Suppressor macrophage (primary cell): ENCODE data around the gene VLDLR.
A peak's percentile ranks its signal among the peaks of the same experiment; 100 is the strongest.
"Not testable (repeated sequence)": the region's sequence is repeated elsewhere in the genome, so short reads cannot be mapped to it uniquely, and the experiment has no call there.

ENCODE experiments used
- DNase-seq, 4 experiments: peaks; one replicate each; pipeline ENCODE4 v3.0.0-alpha.2; 2020 to 2022

The VLDLR gene

DNA sequence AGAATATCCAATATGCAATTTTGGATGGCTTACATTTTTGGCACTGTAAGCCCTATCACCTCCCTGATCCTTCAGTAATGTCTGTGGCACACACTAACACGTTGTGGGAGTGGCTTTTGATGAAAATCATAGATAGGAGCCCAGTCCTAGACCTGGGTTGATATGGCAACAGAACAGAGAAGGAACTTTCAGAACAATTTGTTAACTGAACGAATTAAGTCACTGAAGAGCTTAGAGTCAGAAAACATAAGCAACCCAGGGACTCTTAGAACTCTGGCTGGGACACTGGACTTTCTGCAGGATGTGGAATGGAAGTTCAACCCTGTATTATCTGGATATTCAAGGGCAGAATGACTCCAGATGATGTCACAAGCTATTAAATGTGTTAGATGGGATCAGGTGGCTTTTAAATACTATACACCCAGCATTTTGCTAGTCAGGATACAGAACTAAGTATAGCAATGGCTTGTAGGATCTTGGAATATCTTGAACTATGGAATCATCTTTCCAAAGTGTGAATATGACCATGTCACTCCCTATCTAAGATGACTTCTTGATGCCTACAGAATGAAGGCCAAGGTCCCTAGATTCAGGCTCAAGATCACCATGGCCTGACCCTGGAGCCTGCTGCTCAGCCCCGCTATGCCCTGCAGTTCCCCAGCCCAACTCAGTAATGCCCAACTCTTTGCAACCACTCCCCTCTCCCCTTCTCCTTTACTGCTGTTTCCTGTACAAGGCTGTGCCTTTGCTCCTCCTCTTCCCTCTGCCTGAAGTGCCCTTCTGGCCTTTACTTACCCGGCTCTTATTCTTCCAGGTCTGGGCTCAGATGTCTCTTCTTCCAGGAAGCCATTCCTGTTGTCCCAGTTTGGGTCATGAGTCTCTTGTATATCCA lies 42.8 kb downstream of the VLDLR start:
- DNase-seq, result no peak

DNA sequence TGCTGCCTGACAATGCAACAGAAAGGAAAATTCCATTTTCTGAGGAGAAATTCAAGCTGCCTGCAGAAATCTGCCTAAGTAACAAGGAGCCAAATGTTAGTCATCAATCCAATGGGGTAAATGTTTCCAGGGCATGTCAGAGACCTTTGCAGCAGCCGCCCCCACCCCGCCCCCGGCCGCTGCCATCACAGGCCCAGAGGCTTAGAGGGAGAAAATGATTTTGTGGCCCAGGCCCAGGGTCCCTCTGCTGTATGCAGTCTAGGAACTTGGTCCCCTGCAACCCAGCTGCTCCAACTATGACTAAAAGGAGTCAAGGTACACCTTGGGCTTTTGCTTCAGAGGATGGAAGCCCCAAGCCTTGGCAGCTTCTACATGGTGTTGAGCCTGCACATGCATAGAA lies 45.0 kb downstream of the VLDLR start:
- DNase-seq, result peak in 1 of 4 experiments; percentile 5

GRCh38 chr9:2673161-2673560 lies 51.6 kb downstream of the VLDLR start:
- DNase-seq, result no peak

DNA sequence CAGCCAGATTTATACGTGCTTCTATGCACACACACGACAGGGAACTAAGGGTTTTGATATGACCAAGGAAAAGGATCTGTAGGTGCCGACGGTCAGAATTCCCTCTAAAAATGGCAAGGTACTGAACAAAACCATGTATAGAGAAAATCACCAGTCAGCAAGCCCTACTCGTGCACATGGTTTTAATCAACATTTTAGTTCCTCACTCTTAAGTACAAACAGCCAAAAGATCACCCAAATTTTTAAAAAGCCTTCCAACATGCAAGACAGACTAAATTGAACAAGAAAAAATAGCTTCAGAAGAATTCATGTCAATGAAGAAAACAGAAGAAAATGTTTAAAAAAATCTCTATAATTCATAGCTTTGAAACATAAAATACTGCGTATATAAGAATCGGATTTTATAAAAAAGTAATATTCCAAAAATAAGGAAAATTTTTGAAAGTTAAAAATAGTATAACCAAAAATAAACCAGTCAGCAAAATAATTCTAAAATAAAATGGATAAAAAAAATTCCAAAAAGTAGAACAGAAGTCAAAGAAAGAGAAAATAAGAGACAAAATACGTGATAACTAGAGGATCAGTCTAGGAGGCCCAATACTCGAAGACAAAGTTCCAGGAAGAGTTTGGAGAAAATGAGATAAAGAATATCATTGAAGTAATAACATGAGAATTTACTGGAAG lies 52.7 kb downstream of the VLDLR start:
- DNase-seq, result no peak

DNA sequence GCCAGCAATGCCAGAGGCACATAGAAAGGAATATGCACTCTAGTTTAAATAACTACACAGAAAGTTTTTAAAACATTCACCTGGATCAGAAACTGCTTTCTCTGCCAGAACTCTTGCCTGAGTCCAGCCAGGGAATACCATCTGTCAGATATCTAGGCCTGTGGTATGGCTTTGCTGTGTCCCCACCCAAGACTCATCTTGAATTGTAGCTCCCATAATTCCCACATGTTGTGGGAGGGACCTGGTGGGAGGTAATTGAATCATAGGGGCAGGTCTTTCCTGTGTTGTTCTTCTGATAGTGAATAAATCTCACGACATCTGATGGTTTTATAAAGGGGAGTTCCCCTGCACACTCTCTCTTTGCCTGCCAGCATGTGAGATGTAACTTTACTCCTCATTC lies 54.2 kb downstream of the VLDLR start:
- DNase-seq, result no peak

DNA sequence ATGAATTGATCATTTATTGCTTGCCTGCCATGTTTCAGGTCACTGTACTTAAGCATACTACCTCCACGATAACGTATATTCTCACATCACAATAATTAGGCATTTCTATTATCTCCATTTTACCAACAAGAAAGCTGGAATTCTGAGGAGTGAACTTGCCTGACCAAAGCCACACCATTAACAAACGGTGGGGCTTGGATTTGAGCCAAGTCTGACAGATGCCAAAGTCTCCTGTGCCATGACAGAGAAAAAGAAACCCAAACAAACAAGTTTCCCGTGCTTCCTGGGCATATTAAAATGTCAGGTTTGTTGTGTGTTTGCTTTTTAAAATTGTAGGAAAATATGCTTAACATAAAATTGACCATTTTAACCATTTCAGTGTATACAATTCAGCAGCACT lies 54.9 kb downstream of the VLDLR start:
- no peak for DNase-seq

DNA sequence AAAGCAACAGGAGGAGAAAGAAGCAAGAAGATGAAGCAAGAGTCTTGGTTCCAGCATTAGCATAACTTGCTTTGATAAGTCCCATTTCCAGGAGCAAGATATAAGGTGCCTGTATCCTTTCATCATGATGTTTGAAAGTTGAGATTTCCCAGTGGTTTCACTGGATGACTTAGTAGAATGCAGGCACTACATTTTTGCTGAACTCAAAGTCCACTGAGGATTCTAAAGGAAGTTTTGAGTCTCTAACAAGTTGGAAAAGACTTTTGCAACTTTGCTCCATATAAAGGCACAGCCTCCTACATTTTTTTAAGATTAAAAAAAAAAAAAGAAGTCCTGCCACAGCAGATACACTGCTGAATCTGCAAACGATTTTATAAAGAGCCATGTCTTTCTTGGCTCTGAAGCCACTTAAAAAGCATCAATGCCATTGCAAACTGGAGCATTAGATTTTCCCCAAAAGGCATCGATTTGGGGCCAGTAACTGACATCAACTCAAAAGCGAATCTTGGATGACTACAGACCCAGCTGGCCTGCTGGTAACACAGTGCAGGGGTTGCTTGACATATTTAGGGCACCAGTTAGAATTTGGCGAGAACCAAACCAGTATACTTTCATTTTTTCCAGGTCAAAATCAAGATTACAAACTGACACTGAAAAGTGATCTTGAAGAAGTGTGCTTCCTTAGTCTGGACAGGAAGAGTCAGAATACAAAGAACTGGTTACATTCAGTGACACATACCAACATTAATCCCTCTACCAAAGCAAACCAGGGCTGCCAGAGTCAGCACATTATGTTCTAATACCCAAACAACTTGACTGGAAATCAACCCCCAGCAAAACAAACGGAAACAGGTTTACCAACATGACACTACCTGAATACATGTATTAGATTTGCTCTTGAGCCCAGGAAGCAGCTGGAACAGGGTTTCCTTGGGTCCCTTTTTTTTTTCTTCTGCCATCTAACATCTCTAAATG lies 56.6 kb downstream of the VLDLR start:
- DNase-seq, result no peak

GRCh38 chr9:2679011-2679410 lies 57.4 kb downstream of the VLDLR start:
- no peak for DNase-seq

DNA sequence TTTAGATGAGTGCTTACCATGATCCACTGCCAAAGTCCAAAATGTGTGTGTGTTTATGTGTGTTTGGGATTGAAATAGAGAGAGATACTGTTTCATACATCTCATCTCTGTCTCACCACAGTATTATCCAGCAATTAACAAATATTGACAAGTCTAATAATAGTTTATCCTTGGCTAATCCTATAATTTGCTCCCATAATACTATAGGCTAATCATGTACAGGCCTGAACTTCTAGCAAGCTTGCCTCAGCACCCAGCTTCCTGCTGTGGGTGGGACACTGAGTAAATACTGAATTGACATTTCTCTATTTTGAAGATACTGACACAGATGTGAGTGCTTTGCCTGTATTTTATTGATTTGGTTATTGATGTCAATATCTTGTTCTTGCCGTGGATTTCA lies 60.4 kb downstream of the VLDLR start:
- no peak for DNase-seq

- no peak for DNase-seq
These were observed 65.3 kb downstream of the VLDLR start for GRCh38 chr9:2686911-2687310.

DNA sequence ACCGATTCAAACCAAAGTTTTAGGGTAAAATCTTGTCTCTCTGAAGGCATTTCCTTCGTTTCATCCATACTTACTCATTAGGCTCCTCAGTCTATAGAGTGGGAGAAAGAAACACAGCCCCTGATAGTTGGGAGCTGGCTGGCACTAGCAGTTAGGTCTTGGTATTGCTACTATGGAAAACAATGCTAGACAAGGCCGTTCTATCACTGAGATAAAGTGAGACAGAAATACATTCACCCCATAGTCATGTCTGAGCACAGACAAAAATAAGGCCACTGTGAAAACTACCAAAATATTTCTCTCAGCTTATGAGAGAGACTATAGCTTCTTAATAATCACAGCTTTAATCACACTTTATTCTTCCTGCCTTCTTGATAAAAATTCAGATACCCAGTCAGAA lies 67.0 kb downstream of the VLDLR start:
- no peak for DNase-seq

DNA sequence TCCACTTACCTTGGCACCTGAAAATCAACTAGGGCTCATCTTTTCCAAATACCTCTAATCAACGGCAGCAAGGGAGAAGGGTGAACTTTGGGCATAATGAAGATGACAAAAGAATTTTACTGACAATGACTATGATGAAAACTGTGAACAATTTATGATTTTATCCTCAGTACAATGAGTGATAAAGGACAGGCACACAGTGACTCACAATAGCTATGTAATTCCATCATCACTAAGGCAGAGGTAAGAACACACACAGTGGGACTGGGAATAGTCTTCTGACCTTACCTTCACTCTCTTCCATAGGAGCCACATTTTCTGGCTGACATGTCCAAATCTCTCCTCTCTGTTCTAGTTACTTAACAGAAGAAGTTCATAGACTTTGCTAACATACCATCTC lies 69.6 kb downstream of the VLDLR start:
- no peak for DNase-seq

- DNase-seq, result no peak
These were observed 70.0 kb downstream of the VLDLR start for GRCh38 chr9:2691626-2692025.

GRCh38 chr9:2693056-2693455 lies 71.5 kb downstream of the VLDLR start:
- DNase-seq, result no peak

- no peak for DNase-seq
These were observed 75.9 kb downstream of the VLDLR start for GRCh38 chr9:2697492-2697891.

- DNase-seq, result no peak
These were observed 78.8 kb downstream of the VLDLR start for GRCh38 chr9:2700398-2700797.

DNA sequence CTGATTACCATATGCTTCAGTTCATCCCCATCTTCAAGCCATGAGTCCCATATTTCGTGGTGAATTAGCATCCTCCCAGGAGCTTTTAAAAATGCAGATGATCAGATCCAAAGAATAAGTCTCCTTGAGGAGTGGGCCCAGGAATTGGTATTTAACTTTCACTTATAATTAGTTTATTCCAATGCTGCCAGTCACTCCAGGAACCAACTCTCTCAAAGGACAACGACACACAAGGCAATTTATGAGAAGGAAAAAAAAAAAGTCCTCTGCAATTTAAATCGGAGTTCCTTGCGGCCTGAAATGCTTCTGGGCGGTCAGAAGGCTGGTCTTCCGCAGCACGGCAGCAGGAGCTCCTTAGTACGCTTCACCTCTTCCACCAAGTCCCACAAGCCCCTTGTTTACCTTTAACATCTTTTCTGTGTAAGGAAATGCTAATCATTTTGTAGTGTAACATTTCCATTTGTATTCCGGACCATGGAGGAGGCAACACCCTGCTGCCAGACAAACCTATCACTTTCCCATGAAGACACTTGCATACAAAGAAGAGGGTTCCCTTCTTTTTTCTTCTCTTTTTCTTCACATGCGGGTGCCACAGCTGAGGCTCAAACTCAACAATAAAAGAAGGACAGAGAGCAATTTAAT lies 79.4 kb downstream of the VLDLR start:
- no peak for DNase-seq

- peak; percentile 4 to 38 (median 25) for DNase-seq
These were observed 82.9 kb downstream of the VLDLR start for GRCh38 chr9:2704504-2704903.

DNA sequence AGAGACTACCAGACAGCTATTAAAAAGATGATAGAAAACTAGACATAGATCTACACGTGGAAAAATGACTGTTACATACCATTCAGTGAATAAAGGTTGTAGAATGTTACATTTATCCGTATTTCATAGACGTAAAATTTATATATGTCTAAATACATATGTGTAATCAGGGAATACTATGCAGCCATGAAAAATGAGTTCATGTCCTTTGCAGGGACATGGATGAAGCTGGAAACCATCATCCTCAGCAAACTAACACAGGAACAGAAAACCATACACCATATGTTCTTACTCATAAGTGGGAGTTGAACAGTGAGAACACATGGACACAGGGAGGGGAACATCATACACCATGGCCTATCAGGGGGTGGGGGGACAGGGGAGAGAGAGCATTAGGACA lies 85.7 kb downstream of the VLDLR start:
- DNase-seq, result not testable (repeated sequence)
